NOMO-1 (cell line): ENCODE data around the gene RGS9.
A peak's percentile ranks its signal among the peaks of the same experiment; 100 is the strongest.
"Not testable (repeated sequence)": the region's sequence is repeated elsewhere in the genome, so short reads cannot be mapped to it uniquely, and the experiment has no call there.

Source experiments
- DNase-seq, 2 experiments: peaks; one replicate each; lab custom pipeline; 2025; ENCODE audit not compliant: unreplicated experiment in 2 of 2; lab: John Stamatoyannopoulos, UW

Gene RGS9

GRCh38 chr17:65109990-65110680 lies 27.0 kb upstream of the RGS9 start:
- no peak for DNase-seq

- no peak for DNase-seq
Observed at GRCh38 chr17:65115839-65116238, 21.3 kb upstream of the RGS9 start.

GRCh38 chr17:65116515-65116914 lies 20.7 kb upstream of the RGS9 start:
- not testable (repeated sequence) for DNase-seq

GRCh38 chr17:65117384-65118035 lies 19.7 kb upstream of the RGS9 start:
- DNase-seq, result no peak

- no peak for DNase-seq
Observed at GRCh38 chr17:65121368-65121767, 15.8 kb upstream of the RGS9 start.

GRCh38 chr17:65121916-65122806 lies 15.0 kb upstream of the RGS9 start:
- DNase-seq, result peak in 1 of 2 experiments; percentile 34

GRCh38 chr17:65122836-65123756 lies 14.1 kb upstream of the RGS9 start:
- DNase-seq, result peak; percentile 85 to 89

- DNase-seq, result no peak
Observed at GRCh38 chr17:65123757-65124675, 13.2 kb upstream of the RGS9 start.

- DNase-seq, result no peak
Observed at GRCh38 chr17:65130832-65131231, 6.3 kb upstream of the RGS9 start.

- DNase-seq, result no peak
Observed at GRCh38 chr17:65131240-65131639, 5.9 kb upstream of the RGS9 start.

- DNase-seq, result no peak
Observed at GRCh38 chr17:65131946-65132345, 5.2 kb upstream of the RGS9 start.

- no peak for DNase-seq
Observed at GRCh38 chr17:65134035-65134434, 3.1 kb upstream of the RGS9 start.

GRCh38 chr17:65139101-65139764 lies 2.1 kb downstream of the RGS9 start:
- no peak for DNase-seq

- no peak for DNase-seq
Observed at GRCh38 chr17:65142247-65142646, 5.1 kb downstream of the RGS9 start.

GRCh38 chr17:65143889-65144604 lies 6.9 kb downstream of the RGS9 start:
- DNase-seq, result no peak

- DNase-seq, result no peak
Observed at GRCh38 chr17:65145743-65146142, 8.6 kb downstream of the RGS9 start.

GRCh38 chr17:65147955-65148354 lies 10.8 kb downstream of the RGS9 start:
- DNase-seq, result no peak
